ENCODE results near the gene NRG4.

Gene NRG4

GRCh38 chr15:76006136-76006778 lies 6.0 kb downstream of the NRG4 start:
- no peaks in the 10 kb centered on the region for H3K79me2 ChIP-seq (ENCODE audit: insufficient read depth, low read length)
- H3F3A ChIP-seq (ENCODE audit: insufficient read depth, low read length): no peaks in the 10 kb centered on the region
- H3K27me3 ChIP-seq (ENCODE audit: insufficient read depth, low read length): no peaks in the 10 kb centered on the region
- no peaks in the 10 kb centered on the region for H3K36me3 ChIP-seq (ENCODE audit: insufficient read depth, low read length)
- H4K20me1 ChIP-seq (ENCODE audit: insufficient read depth, low read length): no peaks in the 10 kb centered on the region
- H2AFZ ChIP-seq (ENCODE audit: low read length): no peak overlapping the region
- H3K9ac ChIP-seq (ENCODE audit: low read length): no peak overlapping the region
- H3K4me3 ChIP-seq (ENCODE audit: low read depth, low read length, poor library complexity, severe bottlenecking): no peak overlapping the region
- H3K27ac ChIP-seq (ENCODE audit: low read depth, low read length, poor library complexity, severe bottlenecking): no peak overlapping the region
- TF ChIP-seq CTCF (IDR thresholded peaks at IDR 0.05; ENCODE audit: low read length) (no peak), EZH2 (IDR thresholded peaks at IDR 0.05; ENCODE audit: borderline replicate concordance, low read length) (no peak)
- no peak overlapping the region for H3K4me2 ChIP-seq (ENCODE audit: low read length)
- no peaks in the 10 kb centered on the region for H3K9me2 ChIP-seq (ENCODE audit: low read depth, low read length)
- H3K9me3 ChIP-seq (ENCODE audit: low read length): no peaks in the 10 kb centered on the region
- H3K4me1 ChIP-seq (ENCODE audit: insufficient read depth, low read length, severe bottlenecking): no peaks in the 10 kb centered on the region

- no peaks in the 10 kb centered on the region for H3K27me3 ChIP-seq (ENCODE audit: insufficient read depth, low read length)
- H3K79me2 ChIP-seq (ENCODE audit: insufficient read depth, low read length): no peaks in the 10 kb centered on the region
- TF ChIP-seq CTCF (IDR thresholded peaks at IDR 0.05; ENCODE audit: low read length) (no peak), EZH2 (IDR thresholded peaks at IDR 0.05; ENCODE audit: borderline replicate concordance, low read length) (no peak)
- no peak overlapping the region for H3K27ac ChIP-seq (ENCODE audit: low read depth, low read length, poor library complexity, severe bottlenecking)
- no peak overlapping the region for H3K4me3 ChIP-seq (ENCODE audit: low read depth, low read length, poor library complexity, severe bottlenecking)
- no peaks in the 10 kb centered on the region for H3K9me3 ChIP-seq (ENCODE audit: low read length)
- no peaks in the 10 kb centered on the region for H3K9me2 ChIP-seq (ENCODE audit: low read depth, low read length)
- no peak overlapping the region for H2AFZ ChIP-seq (ENCODE audit: low read length)
- no peak overlapping the region for H3K9ac ChIP-seq (ENCODE audit: low read length)
- H3K36me3 ChIP-seq (ENCODE audit: insufficient read depth, low read length): no peaks in the 10 kb centered on the region
- H3K4me2 ChIP-seq (ENCODE audit: low read length): no peak overlapping the region
- no peaks in the 10 kb centered on the region for H3F3A ChIP-seq (ENCODE audit: insufficient read depth, low read length)
- no peaks in the 10 kb centered on the region for H4K20me1 ChIP-seq (ENCODE audit: insufficient read depth, low read length)
- H3K4me1 ChIP-seq (ENCODE audit: insufficient read depth, low read length, severe bottlenecking): no peaks in the 10 kb centered on the region
Observed at GRCh38 chr15:76003364-76003763, 8.9 kb downstream of the NRG4 start.

GRCh38 chr15:75995611-75996010 lies 16.6 kb downstream of the NRG4 start:
- no peak overlapping the region for H3K4me3 ChIP-seq (ENCODE audit: low read depth, low read length, poor library complexity, severe bottlenecking)
- H3K36me3 ChIP-seq (ENCODE audit: insufficient read depth, low read length): no peaks in the 10 kb centered on the region
- H3F3A ChIP-seq (ENCODE audit: insufficient read depth, low read length): no peaks in the 10 kb centered on the region
- no peak for TF ChIP-seq EZH2 (IDR thresholded peaks at IDR 0.05; ENCODE audit: borderline replicate concordance, low read length)
- no peak for TF ChIP-seq CTCF (IDR thresholded peaks at IDR 0.05; ENCODE audit: low read length)
- no peaks in the 10 kb centered on the region for H3K4me1 ChIP-seq (ENCODE audit: insufficient read depth, low read length, severe bottlenecking)
- H3K27me3 ChIP-seq (ENCODE audit: insufficient read depth, low read length): no peaks in the 10 kb centered on the region
- no peak overlapping the region for H3K4me2 ChIP-seq (ENCODE audit: low read length)
- H4K20me1 ChIP-seq (ENCODE audit: insufficient read depth, low read length): no peaks in the 10 kb centered on the region
- no peaks in the 10 kb centered on the region for H3K9me2 ChIP-seq (ENCODE audit: low read depth, low read length)
- no peak overlapping the region for H3K27ac ChIP-seq (ENCODE audit: low read depth, low read length, poor library complexity, severe bottlenecking)
- H3K9me3 ChIP-seq (ENCODE audit: low read length): no peaks in the 10 kb centered on the region
- H2AFZ ChIP-seq (ENCODE audit: low read length): no peak overlapping the region
- H3K9ac ChIP-seq (ENCODE audit: low read length): no peak overlapping the region
- no peaks in the 10 kb centered on the region for H3K79me2 ChIP-seq (ENCODE audit: insufficient read depth, low read length)

All from OCI-LY1 (cell line).